ENCODE results near the gene KRTAP27-1.

DNA sequence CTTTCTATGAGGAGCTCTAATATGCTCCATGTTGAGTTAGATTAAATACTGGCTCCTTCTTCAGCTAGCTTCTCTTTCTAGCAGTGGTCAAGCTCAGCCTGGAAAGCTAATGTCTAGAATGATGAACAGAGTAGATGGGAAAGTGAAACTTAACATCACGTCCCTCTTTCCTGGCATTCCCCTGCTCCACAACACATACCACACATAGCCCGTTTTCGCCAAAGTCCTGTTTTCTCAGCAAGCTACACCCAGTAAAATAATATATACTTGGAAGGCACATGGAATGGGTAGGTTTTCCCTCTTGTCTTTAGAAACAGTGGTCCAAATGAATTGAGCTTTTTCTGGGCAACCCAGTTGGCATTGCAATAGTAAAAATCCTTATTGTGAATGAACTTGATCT, 3.8 kb downstream of the KRTAP27-1 start:
- TF ChIP-seq, protein P1, sequence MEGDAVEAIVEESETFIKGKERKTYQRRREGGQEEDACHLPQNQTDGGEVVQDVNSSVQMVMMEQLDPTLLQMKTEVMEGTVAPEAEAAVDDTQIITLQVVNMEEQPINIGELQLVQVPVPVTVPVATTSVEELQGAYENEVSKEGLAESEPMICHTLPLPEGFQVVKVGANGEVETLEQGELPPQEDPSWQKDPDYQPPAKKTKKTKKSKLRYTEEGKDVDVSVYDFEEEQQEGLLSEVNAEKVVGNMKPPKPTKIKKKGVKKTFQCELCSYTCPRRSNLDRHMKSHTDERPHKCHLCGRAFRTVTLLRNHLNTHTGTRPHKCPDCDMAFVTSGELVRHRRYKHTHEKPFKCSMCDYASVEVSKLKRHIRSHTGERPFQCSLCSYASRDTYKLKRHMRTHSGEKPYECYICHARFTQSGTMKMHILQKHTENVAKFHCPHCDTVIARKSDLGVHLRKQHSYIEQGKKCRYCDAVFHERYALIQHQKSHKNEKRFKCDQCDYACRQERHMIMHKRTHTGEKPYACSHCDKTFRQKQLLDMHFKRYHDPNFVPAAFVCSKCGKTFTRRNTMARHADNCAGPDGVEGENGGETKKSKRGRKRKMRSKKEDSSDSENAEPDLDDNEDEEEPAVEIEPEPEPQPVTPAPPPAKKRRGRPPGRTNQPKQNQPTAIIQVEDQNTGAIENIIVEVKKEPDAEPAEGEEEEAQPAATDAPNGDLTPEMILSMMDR (IDR thresholded peaks at IDR 0.05; ENCODE audit: low read length), result no peak
- TF ChIP-seq EZH2 (IDR thresholded peaks at IDR 0.05; ENCODE audit: borderline replicate concordance, low read length), result no peak

Measured in OCI-LY1 (cell line).